ENCODE data around the gene SPEM3.

Gene SPEM3

DNA sequence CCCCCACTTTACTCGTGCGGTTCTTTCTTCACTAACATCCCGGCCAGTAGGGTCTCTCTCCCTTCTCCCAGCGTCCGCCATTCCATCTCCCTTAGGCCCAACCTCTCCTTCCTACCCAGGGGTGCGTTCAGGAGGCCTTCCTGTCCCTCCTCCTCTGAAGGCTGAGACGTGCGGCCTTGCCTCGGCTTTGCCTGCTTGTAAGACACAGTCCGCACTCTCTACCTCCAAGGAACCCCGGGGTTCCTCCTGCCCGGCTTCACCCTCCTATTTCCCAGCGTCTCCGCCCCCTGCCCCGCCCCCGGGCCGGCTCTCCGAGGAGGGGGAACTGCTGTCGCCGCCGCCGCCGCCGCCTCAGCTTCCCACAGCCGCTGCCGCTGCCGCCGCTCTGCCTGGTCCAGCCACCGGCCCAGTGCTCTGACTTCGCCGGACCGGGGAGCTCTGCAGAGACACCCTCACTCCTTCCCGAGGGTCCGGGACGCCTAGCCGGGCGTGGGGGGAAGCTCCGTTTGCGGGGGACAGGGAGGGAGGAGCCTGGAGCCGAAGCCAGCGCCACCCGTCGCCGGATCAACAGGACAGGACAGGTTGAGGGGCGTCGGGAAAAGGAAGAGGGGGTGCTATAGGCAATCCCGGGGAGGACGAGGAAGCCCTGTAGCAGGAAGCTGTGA is 9.4 kb downstream of the SPEM3 start:
- no peaks in the 10 kb centered on the region for H3K9me3 ChIP-seq (ENCODE audit: control insufficient read depth, low read length)
- 6% methylated on average over 48 of the region's 48 CpGs for WGBS
- H3K4me2 ChIP-seq (ENCODE audit: low read length, poor library complexity, severe bottlenecking): peak overlapping the region; percentile 75
- peaks cover 10% of the 10 kb centered on the region for H3K79me1 ChIP-seq (replicated peaks; ENCODE audit: low read length, poor library complexity, severe bottlenecking)
- no peak overlapping the region for H3K14ac ChIP-seq (ENCODE audit: low read length in 2 of 2)
- no peak overlapping the region for H4K8ac ChIP-seq (ENCODE audit: low read length)
- H3K27me3 ChIP-seq (ENCODE audit: control insufficient read depth in 1 of 2, insufficient read depth in 1 of 2, low read length in 2 of 2): peaks cover 33 to 47% of the 10 kb centered on the region in 2 experiments
- H4K91ac ChIP-seq (ENCODE audit: low read length): no peak overlapping the region
- peak; percentile 44 for DNase-seq
- no peak overlapping the region for H3K27ac ChIP-seq (ENCODE audit: low read length, poor library complexity, severe bottlenecking)
- no peak overlapping the region for H3K4ac ChIP-seq (ENCODE audit: low read depth in 1 of 2, low read length in 2 of 2)
- peaks cover 46% of the 10 kb centered on the region for H3K4me1 ChIP-seq (ENCODE audit: control insufficient read depth, insufficient read depth, low read depth, low read length)
- H3K4me3 ChIP-seq (ENCODE audit: insufficient read depth in 1 of 2, low read depth in 1 of 2, low read length in 2 of 2): peak overlapping the region; percentile 47 to 51
- peak overlapping the region; percentile 20 for H3K9ac ChIP-seq (ENCODE audit: low read length)
- H2BK12ac ChIP-seq (ENCODE audit: low read length in 2 of 2): peak overlapping the region in 1 of 2 experiments; percentile 43
- no peak overlapping the region for H2BK5ac ChIP-seq (ENCODE audit: low read depth, low read length, poor library complexity, severe bottlenecking)
- peak overlapping the region; percentile 29 for H2AFZ ChIP-seq (ENCODE audit: low read depth, low read length)
- no peak overlapping the region for H2BK120ac ChIP-seq (ENCODE audit: low read depth, low read length)
- no peak overlapping the region for H2AK5ac ChIP-seq (ENCODE audit: low read length, severe bottlenecking)
- peak overlapping the region; percentile 75 for H2BK15ac ChIP-seq (ENCODE audit: low read depth, poor library complexity, severe bottlenecking)
- H3K18ac ChIP-seq (ENCODE audit: low read depth in 1 of 2, low read length in 2 of 2): peak overlapping the region; percentile 40 to 59
- no peaks in the 10 kb centered on the region for H3K36me3 ChIP-seq (ENCODE audit: control insufficient read depth in 1 of 2, insufficient read depth in 2 of 2, low read depth in 1 of 2, low read length in 2 of 2)
- no peak overlapping the region for H3K23ac ChIP-seq (ENCODE audit: low read length in 2 of 2)

DNA sequence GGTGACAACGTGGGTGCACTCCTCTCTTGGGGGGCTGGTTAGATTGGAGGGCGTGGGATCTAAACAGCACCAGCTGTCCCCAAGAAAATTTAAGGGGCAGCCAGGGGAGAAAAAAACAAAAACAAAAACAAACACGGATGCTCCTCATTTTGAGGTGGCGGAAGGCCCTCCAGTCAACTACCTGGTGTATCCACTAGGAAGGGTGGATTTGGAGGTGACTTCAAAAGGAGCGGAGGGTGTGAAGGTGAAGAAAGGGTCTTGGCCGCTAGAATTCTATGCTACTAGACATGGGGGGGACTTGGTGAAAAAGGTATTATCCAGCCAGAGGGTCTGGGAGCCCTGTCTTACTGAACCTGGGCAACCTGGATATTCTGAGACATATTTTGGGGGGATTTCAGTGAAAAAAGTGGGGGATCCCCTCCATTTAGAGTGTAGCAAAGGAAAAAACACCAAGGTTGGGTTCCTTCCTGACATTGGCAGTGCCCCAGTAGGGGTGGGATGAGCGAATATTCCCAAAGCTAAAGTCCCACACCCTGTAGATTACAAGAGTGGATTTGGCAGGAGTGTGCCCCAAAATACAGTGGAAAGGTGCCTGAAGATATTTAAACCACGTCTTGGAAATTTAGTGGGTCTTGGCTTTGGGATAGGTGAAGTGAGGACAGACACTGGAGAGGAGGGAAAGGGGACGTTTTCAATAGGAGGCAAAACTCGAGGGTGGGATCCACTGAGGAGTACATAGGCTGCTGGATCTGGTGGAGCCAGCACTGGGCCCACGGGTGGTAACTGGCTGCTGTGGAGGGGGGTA is 10.2 kb downstream of the SPEM3 start:
- Histone ChIP-seq H3K4me1 (ENCODE audit: control insufficient read depth, insufficient read depth, low read depth, low read length) (peaks cover 46% of the 10 kb centered on the region), H2BK12ac (ENCODE audit: low read length in 2 of 2) (no peak overlapping the region), H2BK120ac (ENCODE audit: low read depth, low read length) (no peak overlapping the region), H4K91ac (ENCODE audit: low read length) (no peak overlapping the region), H3K23ac (ENCODE audit: low read length in 2 of 2) (peak overlapping the region in 1 of 2 experiments; percentile 25), H2AFZ (ENCODE audit: low read depth, low read length) (no peak overlapping the region), H3K4me2 (ENCODE audit: low read length, poor library complexity, severe bottlenecking) (peak overlapping the region; percentile 75), H3K4ac (ENCODE audit: low read depth in 1 of 2, low read length in 2 of 2) (no peak overlapping the region), H3K36me3 (ENCODE audit: control insufficient read depth in 1 of 2, insufficient read depth in 2 of 2, low read depth in 1 of 2, low read length in 2 of 2) (no peaks in the 10 kb centered on the region), H3K27ac (ENCODE audit: low read length, poor library complexity, severe bottlenecking) (no peak overlapping the region), H3K27me3 (ENCODE audit: control insufficient read depth in 1 of 2, insufficient read depth in 1 of 2, low read length in 2 of 2) (peaks cover 33 to 47% of the 10 kb centered on the region in 2 experiments), H2BK5ac (ENCODE audit: low read depth, low read length, poor library complexity, severe bottlenecking) (no peak overlapping the region), H3K9me3 (ENCODE audit: control insufficient read depth, low read length) (no peaks in the 10 kb centered on the region), H4K8ac (ENCODE audit: low read length) (no peak overlapping the region), H3K9ac (ENCODE audit: low read length) (no peak overlapping the region), H3K18ac (ENCODE audit: low read depth in 1 of 2, low read length in 2 of 2) (no peak overlapping the region), H2AK5ac (ENCODE audit: low read length, severe bottlenecking) (no peak overlapping the region), H2BK15ac (ENCODE audit: low read depth, poor library complexity, severe bottlenecking) (no peak overlapping the region), H3K4me3 (ENCODE audit: insufficient read depth in 1 of 2, low read depth in 1 of 2, low read length in 2 of 2) (peak overlapping the region in 1 of 2 experiments; percentile 42), H3K14ac (ENCODE audit: low read length in 2 of 2) (no peak overlapping the region), H3K79me1 (replicated peaks; ENCODE audit: low read length, poor library complexity, severe bottlenecking) (peaks cover 10% of the 10 kb centered on the region)
- WGBS: 30% methylated on average over 10 of the region's 11 CpGs
- no peak for DNase-seq

DNA sequence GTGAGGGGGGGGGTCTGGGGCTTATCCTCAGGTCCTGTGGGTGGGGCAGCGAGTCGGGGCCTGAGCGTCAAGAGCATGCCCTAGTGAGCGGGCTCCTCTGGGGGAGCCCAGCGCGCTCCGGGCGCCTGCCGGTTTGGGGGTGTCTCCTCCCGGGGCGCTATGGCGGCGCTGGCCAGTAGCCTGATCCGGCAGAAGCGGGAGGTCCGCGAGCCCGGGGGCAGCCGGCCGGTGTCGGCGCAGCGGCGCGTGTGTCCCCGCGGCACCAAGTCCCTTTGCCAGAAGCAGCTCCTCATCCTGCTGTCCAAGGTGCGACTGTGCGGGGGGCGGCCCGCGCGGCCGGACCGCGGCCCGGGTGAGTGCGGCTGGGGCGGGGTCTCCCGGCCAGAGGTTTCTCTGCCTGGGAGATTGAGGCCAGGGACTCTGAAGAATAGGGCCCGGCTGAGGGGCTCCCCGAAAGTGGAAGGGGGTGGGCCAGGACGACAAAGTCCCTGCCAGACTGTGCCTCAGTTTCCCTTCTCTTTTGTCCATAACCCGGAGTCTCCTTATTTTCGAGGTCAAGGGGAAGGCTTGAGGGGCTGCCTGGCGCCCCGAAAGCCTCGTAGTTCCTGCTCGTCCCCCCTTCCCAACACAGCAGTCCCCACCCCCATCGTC is 10.9 kb downstream of the SPEM3 start, which contains the start of gene FGF11:
TSS of gene FGF11 (plus strand) at position 51 of the 651 bp plus-strand sequence. CDS start at position 160, 109 bp downstream.
- no peak within 1 kb of the TSS for H2BK5ac ChIP-seq (ENCODE audit: low read depth, low read length, poor library complexity, severe bottlenecking)
- H3K18ac ChIP-seq (ENCODE audit: low read depth in 1 of 2, low read length in 2 of 2): peak within 1 kb of the TSS in 1 of 2 experiments; percentile 71
- H2AK5ac ChIP-seq (ENCODE audit: low read length, severe bottlenecking): no peak within 1 kb of the TSS
- peak within 1 kb of the TSS; percentile 73 for H4K8ac ChIP-seq (ENCODE audit: low read length)
- peak within 1 kb of the TSS; percentile 48 for H3K9ac ChIP-seq (ENCODE audit: low read length)
- no peak for DNase-seq
- H3K27me3 ChIP-seq (ENCODE audit: control insufficient read depth in 1 of 2, insufficient read depth in 1 of 2, low read length in 2 of 2): peaks cover 33 to 49% of the 10 kb centered on the region in 2 experiments
- H2BK15ac ChIP-seq (ENCODE audit: low read depth, poor library complexity, severe bottlenecking): peak within 1 kb of the TSS; percentile 68
- H2AFZ ChIP-seq (ENCODE audit: low read depth, low read length): peak within 1 kb of the TSS; percentile 36
- peaks cover 48% of the 10 kb centered on the region for H3K4me1 ChIP-seq (ENCODE audit: control insufficient read depth, insufficient read depth, low read depth, low read length)
- H3K14ac ChIP-seq (ENCODE audit: low read length in 2 of 2): peak within 1 kb of the TSS in 1 of 2 experiments; percentile 66
- peaks cover 10% of the 10 kb centered on the region for H3K79me1 ChIP-seq (replicated peaks; ENCODE audit: low read length, poor library complexity, severe bottlenecking)
- H2BK120ac ChIP-seq (ENCODE audit: low read depth, low read length): peak within 1 kb of the TSS; percentile 4
- no peaks in the 10 kb centered on the region for H3K36me3 ChIP-seq (ENCODE audit: control insufficient read depth in 1 of 2, insufficient read depth in 2 of 2, low read depth in 1 of 2, low read length in 2 of 2)
- WGBS: 4% methylated on average over 46 of the region's 50 CpGs
- no peak within 1 kb of the TSS for H4K91ac ChIP-seq (ENCODE audit: low read length)
- peak within 1 kb of the TSS in 1 of 2 experiments; percentile 41 for H3K4ac ChIP-seq (ENCODE audit: low read depth in 1 of 2, low read length in 2 of 2)
- H2BK12ac ChIP-seq (ENCODE audit: low read length in 2 of 2): peak within 1 kb of the TSS in 1 of 2 experiments; percentile 45
- H3K23ac ChIP-seq (ENCODE audit: low read length in 2 of 2): peak within 1 kb of the TSS in 1 of 2 experiments; percentile 25
- H3K4me2 ChIP-seq (ENCODE audit: low read length, poor library complexity, severe bottlenecking): peak within 1 kb of the TSS; percentile 91
- H3K27ac ChIP-seq (ENCODE audit: low read length, poor library complexity, severe bottlenecking): no peak within 1 kb of the TSS
- peak within 1 kb of the TSS; percentile 57 to 75 for H3K4me3 ChIP-seq (ENCODE audit: insufficient read depth in 1 of 2, low read depth in 1 of 2, low read length in 2 of 2)
- no peaks in the 10 kb centered on the region for H3K9me3 ChIP-seq (ENCODE audit: control insufficient read depth, low read length)

Data from mesenchymal stem cell (in vitro differentiated cells and primary cell).